ENCODE results near the gene RABGEF1. TPM values are rescaled to one million over a fixed set of nuclear protein-coding genes. Genes with fewer than 3 reads are reported as not detected.

Gene RABGEF1
- total and polyA plus RNA-seq, 2 donors (not counting 3 experiments of a cell fraction or from before 2014, with no cell fraction given): 11.6 to 15.5 TPM

DNA sequence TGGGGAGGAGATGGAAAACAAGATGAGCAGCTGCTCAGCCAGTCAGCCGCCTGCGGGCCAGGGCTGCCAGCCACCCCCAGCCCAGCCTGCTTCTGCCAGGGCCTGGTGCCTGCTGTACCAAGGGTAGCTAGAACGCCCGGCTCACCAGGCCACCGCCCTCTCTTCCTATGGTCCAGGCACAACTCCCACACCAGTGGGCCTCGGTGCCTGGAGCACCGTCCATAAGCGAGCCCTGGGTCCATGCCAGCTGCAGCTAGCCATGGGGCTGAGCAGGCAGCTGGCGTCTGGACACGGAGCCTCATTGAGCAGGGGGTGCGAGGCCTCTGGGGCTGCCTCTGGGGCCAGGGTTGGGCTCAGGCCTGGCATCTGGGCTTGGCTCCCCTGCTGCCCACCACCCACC lies 8.5 kb upstream of the RABGEF1 start:
- FAIRE-seq (no peak), DNase-seq (ENCODE audit: low read depth, low spot score) (no peak)
- Histone ChIP-seq H3K79me2 (ENCODE audit: control insufficient read depth, insufficient read depth, low read length) (no peaks in the 10 kb centered on the region), H3K4me3 (replicated peaks in 1 of 3; ENCODE audit: insufficient read depth in 1 of 3, low read depth in 1 of 3, low read length in 3 of 3) (no peak overlapping the region), H2AFZ (ENCODE audit: low read depth, low read length) (no peak overlapping the region), H3K4me2 (ENCODE audit: insufficient read depth, low read length) (no peak overlapping the region), H3K9ac (replicated peaks; ENCODE audit: extremely low read depth, insufficient read depth, low read length) (no peak overlapping the region), H3K27me3 (ENCODE audit: control insufficient read depth in 2 of 2, insufficient read depth in 2 of 2, low read length in 2 of 2) (no peaks in the 10 kb centered on the region), H3K9me3 (replicated peaks; ENCODE audit: control insufficient read depth, insufficient read depth, low read length) (no peaks in the 10 kb centered on the region), H3K27ac (ENCODE audit: insufficient read depth, low read depth, low read length) (no peak overlapping the region), H4K20me1 (replicated peaks; ENCODE audit: control insufficient read depth, extremely low read depth, insufficient read depth, low read length) (no peaks in the 10 kb centered on the region), H3K4me1 (ENCODE audit: control insufficient read depth, extremely low read depth, insufficient read depth, low read length) (no peaks in the 10 kb centered on the region), H3K9me1 (replicated peaks; ENCODE audit: control insufficient read depth, extremely low read depth, insufficient read depth, low read length) (no peaks in the 10 kb centered on the region), H3K36me3 (ENCODE audit: control insufficient read depth in 2 of 2, extremely low read depth in 1 of 2, insufficient read depth in 2 of 2, low read length in 2 of 2) (no peaks in the 10 kb centered on the region)
- TF ChIP-seq, protein P1, sequence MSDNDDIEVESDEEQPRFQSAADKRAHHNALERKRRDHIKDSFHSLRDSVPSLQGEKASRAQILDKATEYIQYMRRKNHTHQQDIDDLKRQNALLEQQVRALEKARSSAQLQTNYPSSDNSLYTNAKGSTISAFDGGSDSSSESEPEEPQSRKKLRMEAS (IDR thresholded peaks at IDR 0.05; ENCODE audit: insufficient read depth, insufficient read length): no peak
- no peak for TF ChIP-seq GATA2 (IDR thresholded peaks at IDR 0.05; ENCODE audit: insufficient read depth, insufficient read length, low read depth, low read length)
- no peak for TF ChIP-seq JUN (IDR thresholded peaks at IDR 0.05; ENCODE audit: borderline replicate concordance, insufficient read depth, insufficient read length, low read depth)
- TF ChIP-seq, protein P2, sequence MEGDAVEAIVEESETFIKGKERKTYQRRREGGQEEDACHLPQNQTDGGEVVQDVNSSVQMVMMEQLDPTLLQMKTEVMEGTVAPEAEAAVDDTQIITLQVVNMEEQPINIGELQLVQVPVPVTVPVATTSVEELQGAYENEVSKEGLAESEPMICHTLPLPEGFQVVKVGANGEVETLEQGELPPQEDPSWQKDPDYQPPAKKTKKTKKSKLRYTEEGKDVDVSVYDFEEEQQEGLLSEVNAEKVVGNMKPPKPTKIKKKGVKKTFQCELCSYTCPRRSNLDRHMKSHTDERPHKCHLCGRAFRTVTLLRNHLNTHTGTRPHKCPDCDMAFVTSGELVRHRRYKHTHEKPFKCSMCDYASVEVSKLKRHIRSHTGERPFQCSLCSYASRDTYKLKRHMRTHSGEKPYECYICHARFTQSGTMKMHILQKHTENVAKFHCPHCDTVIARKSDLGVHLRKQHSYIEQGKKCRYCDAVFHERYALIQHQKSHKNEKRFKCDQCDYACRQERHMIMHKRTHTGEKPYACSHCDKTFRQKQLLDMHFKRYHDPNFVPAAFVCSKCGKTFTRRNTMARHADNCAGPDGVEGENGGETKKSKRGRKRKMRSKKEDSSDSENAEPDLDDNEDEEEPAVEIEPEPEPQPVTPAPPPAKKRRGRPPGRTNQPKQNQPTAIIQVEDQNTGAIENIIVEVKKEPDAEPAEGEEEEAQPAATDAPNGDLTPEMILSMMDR (IDR thresholded peaks at IDR 0.05; ENCODE audit: extremely low read depth in 1 of 2, insufficient read depth in 1 of 2, low read depth in 1 of 2, low read length in 2 of 2): no peak
- no peak for TF ChIP-seq POLR2AphosphoS5 (IDR thresholded peaks at IDR 0.05; ENCODE audit: insufficient read depth, low read depth, low read length)
- no peak for TF ChIP-seq POLR2A (IDR thresholded peaks at IDR 0.05; ENCODE audit: low read depth, low read length)
- TF ChIP-seq MYC (IDR thresholded peaks at IDR 0.05; ENCODE audit: low read depth, low read length): no peak
- TF ChIP-seq FOS (IDR thresholded peaks at IDR 0.05; ENCODE audit: borderline replicate concordance, insufficient read depth, low read length): no peak
- TF ChIP-seq EZH2 (IDR thresholded peaks at IDR 0.05; ENCODE audit: borderline replicate concordance, low read depth, low read length, severe bottlenecking): no peak
- ChIA-PET POLR2A (interaction anchor here (0.9 kb wide), 1 partner anchor 9 kb away, joined by 4 read pairs; the partner anchor contains the start of gene RABGEF1), CTCF (no interaction called here)
- intact Hi-C loops (cut with micrococcal nuclease): no loop called here
- dilution Hi-C loops (cut with MboI; ENCODE audit: extremely low pct_ligation_motif_present, low sequenced_read_pairs): no loop called here
- no TSS peak for BruUV-seq (replicated peaks)

Measured in endothelial cell of umbilical vein (primary cell).